ENCODE data around the gene TIMM44.

The TIMM44 gene

DNA sequence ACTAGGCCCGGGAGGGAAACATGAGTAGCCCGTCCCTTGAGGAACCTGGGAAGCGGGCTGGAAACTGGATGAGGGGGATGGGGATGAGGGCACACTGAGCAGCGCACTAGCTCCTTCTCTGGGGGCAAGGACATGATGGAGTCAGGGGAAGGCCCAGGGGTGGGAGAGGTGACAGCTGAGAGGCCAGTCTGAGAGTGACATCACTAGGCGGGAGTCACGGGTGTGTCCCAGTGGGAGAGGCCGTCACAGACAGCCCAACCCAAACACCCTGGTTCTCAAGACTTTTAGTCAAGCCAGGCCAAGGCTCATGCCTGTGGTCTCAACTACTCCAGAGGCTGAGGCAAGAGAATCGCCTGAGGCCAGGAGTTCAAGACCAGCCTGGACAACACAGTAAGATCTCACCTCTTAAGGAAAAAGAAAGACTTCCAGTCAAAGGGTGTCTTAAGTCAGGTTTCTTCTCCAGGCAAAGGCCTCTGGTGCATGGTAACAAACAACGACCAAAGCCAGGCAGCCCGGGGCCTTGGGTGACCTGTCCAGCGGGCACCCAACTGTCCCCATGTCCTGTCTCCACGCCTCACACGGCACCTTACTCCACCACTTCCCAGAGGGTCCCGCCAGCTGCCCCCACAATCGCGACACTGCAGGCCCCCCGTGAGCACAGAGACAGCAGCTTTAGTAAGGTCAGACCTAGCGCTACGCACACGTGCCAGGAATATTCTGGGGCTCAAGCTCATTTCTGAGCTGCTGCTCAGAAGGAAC is 25.5 kb upstream of the TIMM44 start:
- TF ChIP-seq, protein P1, sequence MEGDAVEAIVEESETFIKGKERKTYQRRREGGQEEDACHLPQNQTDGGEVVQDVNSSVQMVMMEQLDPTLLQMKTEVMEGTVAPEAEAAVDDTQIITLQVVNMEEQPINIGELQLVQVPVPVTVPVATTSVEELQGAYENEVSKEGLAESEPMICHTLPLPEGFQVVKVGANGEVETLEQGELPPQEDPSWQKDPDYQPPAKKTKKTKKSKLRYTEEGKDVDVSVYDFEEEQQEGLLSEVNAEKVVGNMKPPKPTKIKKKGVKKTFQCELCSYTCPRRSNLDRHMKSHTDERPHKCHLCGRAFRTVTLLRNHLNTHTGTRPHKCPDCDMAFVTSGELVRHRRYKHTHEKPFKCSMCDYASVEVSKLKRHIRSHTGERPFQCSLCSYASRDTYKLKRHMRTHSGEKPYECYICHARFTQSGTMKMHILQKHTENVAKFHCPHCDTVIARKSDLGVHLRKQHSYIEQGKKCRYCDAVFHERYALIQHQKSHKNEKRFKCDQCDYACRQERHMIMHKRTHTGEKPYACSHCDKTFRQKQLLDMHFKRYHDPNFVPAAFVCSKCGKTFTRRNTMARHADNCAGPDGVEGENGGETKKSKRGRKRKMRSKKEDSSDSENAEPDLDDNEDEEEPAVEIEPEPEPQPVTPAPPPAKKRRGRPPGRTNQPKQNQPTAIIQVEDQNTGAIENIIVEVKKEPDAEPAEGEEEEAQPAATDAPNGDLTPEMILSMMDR (IDR thresholded peaks at IDR 0.05; ENCODE audit: low read depth, low read length) = no peak
- H3K4me3 ChIP-seq (ENCODE audit: low read depth, low read length) = no peak overlapping the region

DNA sequence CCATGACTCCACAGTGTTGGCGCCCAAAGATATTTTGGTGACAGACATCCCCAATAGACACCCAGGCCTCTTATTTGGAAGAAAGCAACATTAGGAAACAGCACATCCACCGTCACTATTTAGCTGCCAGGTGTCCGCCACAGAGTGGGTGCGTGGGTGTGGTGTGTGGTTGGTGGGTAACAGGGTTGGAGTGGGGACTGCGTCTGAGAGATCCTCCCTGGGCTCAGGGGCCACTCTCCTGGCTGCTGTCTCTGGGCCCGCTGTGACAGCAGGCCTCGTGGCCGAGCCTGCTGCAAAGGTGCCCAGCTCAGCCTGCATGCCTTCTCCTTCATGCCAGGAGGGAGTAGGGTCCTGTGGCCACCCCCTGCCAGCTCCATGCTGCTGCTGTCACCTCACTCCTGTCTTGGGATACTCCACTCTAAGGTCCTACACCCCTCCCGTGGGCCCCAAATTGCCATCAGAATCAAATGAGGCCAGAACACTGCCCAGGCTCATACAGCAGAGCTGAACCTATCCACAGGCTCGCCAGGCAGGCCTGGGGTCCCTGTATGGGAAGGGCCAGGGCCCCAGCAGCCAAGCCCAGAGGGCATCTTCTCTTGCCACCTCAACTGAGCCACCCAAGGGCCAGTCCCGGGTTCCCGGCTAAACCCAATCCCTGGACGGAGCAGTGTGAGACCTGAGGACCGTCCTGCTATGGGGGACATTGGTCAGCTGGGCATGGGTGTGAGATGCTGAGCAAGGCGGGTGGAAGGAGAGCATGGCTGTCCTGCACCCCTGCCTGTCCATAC is 24.7 kb upstream of the TIMM44 start:
- no peak overlapping the region for H3K4me3 ChIP-seq (ENCODE audit: low read depth, low read length)
- TF ChIP-seq, protein P1 (IDR thresholded peaks at IDR 0.05; ENCODE audit: low read depth, low read length) = no peak

GRCh38 chr19:7965921-7966665 is 22.6 kb upstream of the TIMM44 start:
- TF ChIP-seq, protein P1 (IDR thresholded peaks at IDR 0.05; ENCODE audit: low read depth, low read length) = no peak

DNA sequence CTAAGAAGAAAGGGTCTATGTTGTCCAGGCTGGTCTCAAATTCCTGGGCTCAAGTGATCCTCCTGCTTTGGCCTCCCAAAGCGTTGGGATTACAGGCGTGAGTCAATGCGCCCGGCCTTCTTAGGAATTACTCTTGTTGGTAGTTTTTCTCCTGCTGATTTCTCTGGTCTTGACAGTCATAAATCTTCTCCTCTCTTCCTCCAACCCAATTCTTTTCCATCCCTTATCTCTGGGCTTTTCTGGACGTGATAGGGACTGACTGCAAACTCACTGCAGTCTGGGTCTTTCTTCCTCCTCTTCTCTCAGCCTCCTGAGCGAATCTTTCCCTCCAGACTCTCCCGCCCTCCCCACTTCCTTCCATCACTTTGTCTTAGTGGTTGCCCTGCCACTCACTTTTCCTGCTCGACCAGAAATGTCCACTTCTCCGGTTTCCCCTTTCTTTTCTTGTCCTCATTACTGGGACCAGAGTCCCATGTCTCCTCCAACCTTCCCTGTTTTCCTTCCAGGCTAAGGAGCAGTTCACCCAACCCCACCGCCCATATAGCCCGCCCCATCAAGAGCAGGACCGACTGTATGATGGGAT is 21.9 kb upstream of the TIMM44 start:
- TF ChIP-seq, protein P1 (IDR thresholded peaks at IDR 0.05; ENCODE audit: low read depth, low read length) = no peak

More at GRCh38 chr19:7965921-7966665, 22.6 kb upstream of the TIMM44 start:
- H3K4me3 ChIP-seq (ENCODE audit: low read depth, low read length) = no peak overlapping the region

DNA sequence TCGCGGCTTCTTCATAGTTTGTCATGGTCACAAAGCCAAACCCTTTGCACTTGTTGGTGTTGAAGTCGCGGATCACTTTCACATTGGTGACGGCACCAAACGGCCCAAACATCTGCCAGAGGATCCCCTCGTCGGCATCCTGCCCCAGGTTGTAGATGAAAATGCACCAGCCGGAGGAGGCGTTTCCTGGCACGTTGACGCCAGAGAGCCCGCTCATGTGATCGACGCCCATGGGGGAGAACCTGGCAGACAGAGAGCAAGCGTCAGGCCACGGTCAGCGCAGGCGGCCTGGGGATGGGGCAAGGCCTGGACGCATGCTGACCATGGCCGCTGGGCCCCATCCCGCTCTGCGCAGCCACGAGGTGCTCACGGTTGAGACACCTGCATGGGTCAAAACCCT is 20.1 kb upstream of the TIMM44 start:
- H3K4me3 ChIP-seq (ENCODE audit: low read depth, low read length) = no peak overlapping the region
- TF ChIP-seq, protein P1 (IDR thresholded peaks at IDR 0.05; ENCODE audit: low read depth, low read length) = no peak

More for the DNA sequence above, 21.9 kb upstream of the TIMM44 start:
- no peak overlapping the region for H3K4me3 ChIP-seq (ENCODE audit: low read depth, low read length)

DNA sequence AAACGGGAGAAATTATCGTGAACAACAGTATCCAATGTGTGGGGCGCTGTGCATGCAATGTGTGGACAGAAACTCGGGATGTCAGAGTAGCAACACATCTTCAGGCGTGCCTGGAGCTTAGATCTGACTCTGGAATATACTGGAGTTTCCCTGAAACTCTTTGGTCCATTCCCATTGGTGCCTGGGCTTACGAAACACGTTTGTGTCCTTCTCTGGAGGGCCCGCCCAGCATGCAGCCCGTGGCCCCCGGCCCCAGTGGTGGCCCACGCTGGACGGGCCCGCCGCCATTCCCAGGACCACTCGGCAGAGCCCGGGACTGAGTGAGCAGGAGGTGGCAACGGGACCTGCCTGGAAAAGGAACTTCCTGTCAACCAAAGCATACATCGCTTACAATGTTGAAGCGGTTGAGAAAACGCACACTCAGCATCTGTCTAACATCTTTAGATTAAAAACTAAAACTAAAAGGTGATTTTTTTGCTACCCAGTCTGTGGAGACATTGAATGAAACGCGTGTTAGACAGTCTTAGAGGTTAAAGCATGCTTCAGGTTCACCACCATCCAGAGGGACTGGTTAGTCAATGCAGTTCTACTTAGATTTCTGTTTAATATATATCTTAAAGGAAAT is 19.3 kb upstream of the TIMM44 start:
- TF ChIP-seq, protein P1 (IDR thresholded peaks at IDR 0.05; ENCODE audit: low read depth, low read length) = no peak
- no peak overlapping the region for H3K4me3 ChIP-seq (ENCODE audit: low read depth, low read length)

Measured in WI38 (cell line).